A549 (cell line): ENCODE results near the gene SLC1A1.

Experiments
- CEBPB ChIP-seq, 2 experiments: fragments of >200 bp in 1 of 2; sonication (Bioruptor Twin) in 1 of 2; formaldehyde crosslinking in 1 of 2; IDR thresholded peaks; 2 replicates each; pipeline ENCODE4 v1.6.1; 2012 to 2016
- CHD4 ChIP-seq: fragments of 200-600 bp; sonication (generic); IDR thresholded peaks from 2 replicates; pipeline ENCODE4 v1.6.1; 2016; ENCODE audit warnings: antibody characterized with exemption, mild to moderate bottlenecking, borderline replicate concordance
- POLR2AphosphoS2 ChIP-seq: conservative IDR thresholded peaks from 2 replicates; pipeline ENCODE4 v1.6.1; 2012; ENCODE audit warnings: low read length, improper control_type of control experiment, inconsistent platforms
- RCOR1 ChIP-seq: fragments of 150-350 bp; IDR thresholded peaks from 2 replicates; pipeline ENCODE4 v1.6.1; 2014; ENCODE audit warnings: antibody characterized with exemption, low read length, low read depth
- TF ChIP-seq, protein P1 (sequence below): fragments of >200 bp; sonication (Bioruptor Twin); formaldehyde crosslinking; IDR thresholded peaks from 3 replicates; pipeline ENCODE4 v1.5.1; 2016

DNA sequence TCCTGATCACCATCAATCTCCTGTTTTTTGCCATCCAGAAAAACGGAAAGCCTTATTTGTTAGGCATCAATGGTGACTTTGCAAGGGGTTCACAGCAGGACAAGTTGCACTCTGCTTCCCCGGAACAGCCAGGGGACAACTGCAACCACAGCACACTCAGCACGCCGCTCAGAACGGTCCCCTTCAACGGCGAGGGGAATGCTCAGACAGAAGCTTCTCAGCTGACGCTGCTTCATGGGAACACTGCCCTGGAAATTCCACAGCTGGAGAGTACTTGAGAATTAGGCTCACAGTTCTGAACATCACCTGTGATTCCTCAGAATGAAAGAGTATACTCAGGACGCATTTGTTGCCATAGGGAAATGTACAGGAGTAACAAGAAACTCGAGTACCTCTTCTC, 131.7 kb downstream of the SLC1A1 start:
- TF ChIP-seq, protein P1, sequence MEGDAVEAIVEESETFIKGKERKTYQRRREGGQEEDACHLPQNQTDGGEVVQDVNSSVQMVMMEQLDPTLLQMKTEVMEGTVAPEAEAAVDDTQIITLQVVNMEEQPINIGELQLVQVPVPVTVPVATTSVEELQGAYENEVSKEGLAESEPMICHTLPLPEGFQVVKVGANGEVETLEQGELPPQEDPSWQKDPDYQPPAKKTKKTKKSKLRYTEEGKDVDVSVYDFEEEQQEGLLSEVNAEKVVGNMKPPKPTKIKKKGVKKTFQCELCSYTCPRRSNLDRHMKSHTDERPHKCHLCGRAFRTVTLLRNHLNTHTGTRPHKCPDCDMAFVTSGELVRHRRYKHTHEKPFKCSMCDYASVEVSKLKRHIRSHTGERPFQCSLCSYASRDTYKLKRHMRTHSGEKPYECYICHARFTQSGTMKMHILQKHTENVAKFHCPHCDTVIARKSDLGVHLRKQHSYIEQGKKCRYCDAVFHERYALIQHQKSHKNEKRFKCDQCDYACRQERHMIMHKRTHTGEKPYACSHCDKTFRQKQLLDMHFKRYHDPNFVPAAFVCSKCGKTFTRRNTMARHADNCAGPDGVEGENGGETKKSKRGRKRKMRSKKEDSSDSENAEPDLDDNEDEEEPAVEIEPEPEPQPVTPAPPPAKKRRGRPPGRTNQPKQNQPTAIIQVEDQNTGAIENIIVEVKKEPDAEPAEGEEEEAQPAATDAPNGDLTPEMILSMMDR: no peak
- TF ChIP-seq POLR2AphosphoS2 (no peak), CEBPB (IDR thresholded peaks at IDR 0.05) (no peak), CHD4 (no peak), RCOR1 (no peak)
